Ovary (tissue), 9 donors: ENCODE measurements around the gene KCNJ10. TPM values are rescaled to one million over a fixed set of nuclear protein-coding genes. Genes with fewer than 3 reads are reported as not detected.

ENCODE experiments used
- DNase-seq, 5 donors: peaks; one replicate each; pipeline ENCODE4 v3.0.0-alpha.2; 2019 to 2020
- H3K27ac ChIP-seq, 2 donors: fragments of 200-600 bp; one replicate each; pipeline versions ENCODE4 v1.5.1 to v1.8.0; 2019 to 2022
- H3K27me3 ChIP-seq: fragments of 200-600 bp; one replicate; pipeline ENCODE4 v1.8.0; 2022
- H3K36me3 ChIP-seq: fragments of 200-600 bp; sonication (generic); one replicate; pipeline ENCODE4 v1.5.1; 2019
- H3K4me1 ChIP-seq: one replicate; pipeline ENCODE4 v1.8.1; 2013; ENCODE audit warnings: mild to moderate bottlenecking, moderate library complexity; ENCODE audit not compliant: insufficient read depth
- H3K4me3 ChIP-seq: fragments of 200-600 bp; sonication (generic); one replicate; pipeline ENCODE4 v1.5.1; 2017
- H3K9me3 ChIP-seq, 2 donors: fragments of 200-600 bp in 1 of 2; sonication (generic) in 1 of 2; one replicate each; pipeline versions ENCODE4 v1.5.1 to v1.8.1; 2013 to 2019; ENCODE audit warnings: mild to moderate bottlenecking in 1 of 2, moderate library complexity in 1 of 2
- EP300 ChIP-seq: sonication (generic); formaldehyde crosslinking; IDR thresholded peaks from one replicate; pipeline ENCODE4 v1.6.1; 2017; ENCODE audit warnings: antibody characterized with exemption
- POLR2A ChIP-seq: fragments of 450-650 bp; IDR thresholded peaks from one replicate; pipeline ENCODE4 v1.6.1; 2017; ENCODE audit warnings: antibody characterized with exemption, mild to moderate bottlenecking, moderate library complexity
- WGBS, 3 donors: extraction: QIAGEN DNeasy Blood & Tissue Kit in 1 of 3; methylation state at CpG; one replicate each; pipeline versions ENCODE4 v1.1.5 to v1.1.7; 2013 to 2017; 5-methylcytosine and 5-hydroxymethylcytosine counted together
- intact Hi-C, 4 donors: fragments of 100-400 bp; cut with DNase I; formaldehyde crosslinking; loops; one replicate each; pipeline versions ENCODE4 v1.11.0 to v1.15.1; 2022 to 2023
- polyA plus RNA-seq, 2 donors: library from polyadenylated mRNA; stranded (reverse); fragments of 200-250 nt in 1 of 2; fragments of 350-450 nt in 1 of 2; fragmentation: Illumina TruSeq in 1 of 2; extraction: RNeasy Lipid Tissue Mini Kit (QIAGEN cat#74804) in 1 of 2; gene quantifications; one replicate each; pipeline ENCODE4 v1.2.3, GENCODE V29; 2013 to 2014
- total RNA-seq, 7 donors: library from RNA; depleted of rRNA in 2 of 7; stranded (reverse); fragments of >200 nt in 2 of 7; fragmentation: NEBNext Ultra II Directional in 3 of 7; extraction: Animal tissue kit (Norgen Biotek cat#: 25700) in 3 of 7; gene quantifications; one replicate each; pipeline versions ENCODE4 v1.1.0 to v1.2.4, GENCODE V29; 2016 to 2023
- TF ChIP-seq, protein P1 (sequence below), 3 donors: fragments of 450-650 bp in 2 of 3; fragments of 200-600 bp in 1 of 3; IDR thresholded peaks; one replicate each; pipeline versions ENCODE4 v1.5.1 to v1.8.0; 2016 to 2022; ENCODE audit warnings: antibody characterized with exemption in 3 of 3, mild to moderate bottlenecking in 1 of 3
- donor health status: DM: no; HTN: no; CAD: no; lungs with moderate emphysema.
- donor health status: DM: no; HTN: no; CAD: no.
- donor health status: Bipolar disorder and iron deficiency.
- donor health status: DM: yes; HTN: yes; CAD: no.
- donor health status: DM: no; HTN: no; CAD: no.
- donor health status: DM: yes; HTN: yes; CAD: no.

The KCNJ10 gene
- total and polyA plus RNA-seq, 9 donors: 0.02 to 0.28 (median 0.17) TPM; not detected in 5

DNA sequence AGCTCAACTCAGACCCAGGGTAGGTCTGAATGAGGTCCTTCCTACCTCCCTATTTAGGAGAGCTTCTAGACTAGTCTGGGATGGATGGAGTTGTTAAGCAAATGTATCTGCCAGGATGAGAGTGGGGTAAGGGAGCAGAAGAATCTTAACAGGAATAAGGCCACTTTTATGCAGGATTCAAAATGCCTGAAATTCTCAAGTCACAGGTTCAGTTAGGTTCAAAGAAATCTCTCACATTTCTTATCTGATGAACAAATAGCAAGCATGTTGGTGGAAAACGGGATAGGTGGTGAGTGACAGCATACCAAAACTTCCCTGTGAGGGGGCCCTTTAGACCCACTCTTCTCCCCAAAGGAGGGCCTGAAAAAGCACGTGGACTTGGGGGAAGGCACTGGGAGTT is 118.9 kb downstream of the KCNJ10 start:
- no peak for TF ChIP-seq POLR2A
- no peak for TF ChIP-seq EP300
- TF ChIP-seq, protein P1, sequence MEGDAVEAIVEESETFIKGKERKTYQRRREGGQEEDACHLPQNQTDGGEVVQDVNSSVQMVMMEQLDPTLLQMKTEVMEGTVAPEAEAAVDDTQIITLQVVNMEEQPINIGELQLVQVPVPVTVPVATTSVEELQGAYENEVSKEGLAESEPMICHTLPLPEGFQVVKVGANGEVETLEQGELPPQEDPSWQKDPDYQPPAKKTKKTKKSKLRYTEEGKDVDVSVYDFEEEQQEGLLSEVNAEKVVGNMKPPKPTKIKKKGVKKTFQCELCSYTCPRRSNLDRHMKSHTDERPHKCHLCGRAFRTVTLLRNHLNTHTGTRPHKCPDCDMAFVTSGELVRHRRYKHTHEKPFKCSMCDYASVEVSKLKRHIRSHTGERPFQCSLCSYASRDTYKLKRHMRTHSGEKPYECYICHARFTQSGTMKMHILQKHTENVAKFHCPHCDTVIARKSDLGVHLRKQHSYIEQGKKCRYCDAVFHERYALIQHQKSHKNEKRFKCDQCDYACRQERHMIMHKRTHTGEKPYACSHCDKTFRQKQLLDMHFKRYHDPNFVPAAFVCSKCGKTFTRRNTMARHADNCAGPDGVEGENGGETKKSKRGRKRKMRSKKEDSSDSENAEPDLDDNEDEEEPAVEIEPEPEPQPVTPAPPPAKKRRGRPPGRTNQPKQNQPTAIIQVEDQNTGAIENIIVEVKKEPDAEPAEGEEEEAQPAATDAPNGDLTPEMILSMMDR (IDR thresholded peaks at IDR 0.05): no peak
- no peaks in the 10 kb centered on the region for H3K36me3 ChIP-seq
- WGBS, 3 donors: 46 to 53% (median 49%) methylated on average over 2 of the region's 2 CpGs
- intact Hi-C loops: loop anchor here in 1 of 4 donors (5.0 kb wide), 1 partner anchor 51 kb away; no protein-coding TSS in a partner anchor
- H3K4me1 ChIP-seq: no peaks in the 10 kb centered on the region
- no peak overlapping the region for H3K27ac ChIP-seq
- no peaks in the 10 kb centered on the region for H3K9me3 ChIP-seq
- H3K27me3 ChIP-seq: no peaks in the 10 kb centered on the region
- DNase-seq: no peak
- H3K4me3 ChIP-seq: no peak overlapping the region

DNA sequence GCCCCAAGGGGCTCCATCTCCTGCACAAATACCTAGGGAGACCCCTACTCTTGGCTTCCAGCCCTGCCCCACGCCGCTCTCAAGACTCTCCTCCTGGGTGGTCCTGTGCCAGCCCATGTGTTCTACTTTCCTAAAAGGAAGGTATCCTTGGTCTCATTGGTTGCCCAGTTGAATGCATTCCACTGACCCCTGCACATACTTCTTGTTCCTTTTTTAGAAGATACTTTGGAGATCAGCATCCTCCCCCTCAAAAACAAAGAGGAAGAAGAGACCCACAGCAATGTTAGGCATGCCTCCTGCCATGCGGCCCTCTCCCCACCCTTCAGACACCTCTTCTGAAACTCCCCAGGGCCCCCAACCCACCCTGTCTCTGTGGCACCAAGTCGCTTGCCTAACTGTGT is 120.0 kb downstream of the KCNJ10 start:
- intact Hi-C loops: loop anchor here in 2 of 4 donors (5.0 to 10.0 kb wide), 2 partner anchors 52 to 55 kb away; no protein-coding TSS in a partner anchor
- no peaks in the 10 kb centered on the region for H3K9me3 ChIP-seq
- no peak for DNase-seq
- H3K27ac ChIP-seq: no peak overlapping the region
- H3K27me3 ChIP-seq: no peaks in the 10 kb centered on the region
- H3K4me3 ChIP-seq: no peak overlapping the region
- no peaks in the 10 kb centered on the region for H3K4me1 ChIP-seq
- no peaks in the 10 kb centered on the region for H3K36me3 ChIP-seq
- TF ChIP-seq, protein P1 (IDR thresholded peaks at IDR 0.05): no peak
- TF ChIP-seq EP300: no peak
- no peak for TF ChIP-seq POLR2A
- 77 to 89% (median 87%) methylated on average over 4 of the region's 4 CpGs for WGBS, 3 donors

DNA sequence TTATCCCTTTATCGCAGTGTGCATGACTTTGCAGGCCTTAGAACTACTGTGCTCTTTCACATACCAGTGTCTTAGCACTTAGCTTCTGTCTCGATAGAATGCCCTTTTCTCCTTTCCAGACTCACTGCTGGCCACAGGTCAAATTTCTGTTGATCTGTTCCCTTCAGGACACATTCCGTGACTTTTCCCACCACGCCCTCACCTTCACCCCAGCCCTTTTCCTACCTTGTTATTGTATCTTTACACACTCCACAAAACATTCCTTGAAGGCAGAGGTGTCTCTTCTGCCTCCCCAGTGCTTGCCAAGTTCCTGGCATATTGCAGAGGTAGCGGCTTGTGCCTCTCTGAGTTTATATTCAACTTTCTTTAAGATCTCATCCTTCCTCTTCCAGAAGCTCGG is 120.8 kb downstream of the KCNJ10 start:
- 79 to 82% (median 80%) methylated on average over 6 of the region's 6 CpGs for WGBS, 3 donors
- Histone ChIP-seq H3K27me3 (no peaks in the 10 kb centered on the region), H3K9me3 (no peaks in the 10 kb centered on the region), H3K4me3 (no peak overlapping the region), H3K4me1 (no peaks in the 10 kb centered on the region), H3K36me3 (no peaks in the 10 kb centered on the region), H3K27ac (no peak overlapping the region)
- DNase-seq: no peak
- intact Hi-C loops: loop anchor here in 1 of 4 donors (10.0 kb wide), 1 partner anchor 56 kb away; no protein-coding TSS in a partner anchor
- TF ChIP-seq EP300 (no peak), POLR2A (no peak)
- TF ChIP-seq, protein P1 (IDR thresholded peaks at IDR 0.05): no peak

Other genes with a start within 250 kb of the KCNJ10 start
- 1 to 10 TPM in 3 of 7 donors, under 1 TPM in 4; 0.43 to 6.2 (median 0.72) TPM for gene SLAMF8, start 243.3 kb downstream of the KCNJ10 start, total RNA-seq
- gene SLAMF8, start 243.3 kb downstream of the KCNJ10 start, polyA plus RNA-seq: 1 to 10 TPM in 1 of 2 donors, under 1 TPM in 1; 0.73 to 8.4 TPM
- under 1 TPM in 5 of 7 donors, not detected in 2; 0.18 to 0.48 (median 0.23) TPM for gene VSIG8, start 207.5 kb downstream of the KCNJ10 start, total RNA-seq
- under 1 TPM in 1 of 2 donors, not detected in 1; 0.06 TPM for gene VSIG8, start 207.5 kb downstream of the KCNJ10 start, polyA plus RNA-seq
- 10 to 100 TPM in 1 of 7 donors, 1 to 10 TPM in 6; 1.1 to 16.7 (median 1.5) TPM for gene CFAP45, start 170.0 kb downstream of the KCNJ10 start, total RNA-seq
- under 1 TPM; 0.30 to 0.50 TPM for gene CFAP45, start 170.0 kb downstream of the KCNJ10 start, polyA plus RNA-seq
- gene TAGLN2, start 144.7 kb downstream of the KCNJ10 start, total RNA-seq: 100 to 1,000 TPM in 6 of 7 donors, 10 to 100 TPM in 1; 81.8 to 202 (median 149) TPM
- gene TAGLN2, start 144.7 kb downstream of the KCNJ10 start, polyA plus RNA-seq: 100 to 1,000 TPM; 174 to 266 TPM
- gene IGSF9, start 124.5 kb downstream of the KCNJ10 start, total RNA-seq: 10 to 100 TPM in 1 of 7 donors, 1 to 10 TPM in 5, under 1 TPM in 1; 0.83 to 14.0 (median 2.0) TPM
- under 1 TPM; 0.10 to 0.87 TPM for gene IGSF9, start 124.5 kb downstream of the KCNJ10 start, polyA plus RNA-seq
- gene SLAMF9, start 115.9 kb downstream of the KCNJ10 start, total RNA-seq: not detected
- not detected for gene SLAMF9, start 115.9 kb downstream of the KCNJ10 start, polyA plus RNA-seq
- gene PIGM, start 38.2 kb downstream of the KCNJ10 start, total RNA-seq: 1 to 10 TPM; 3.8 to 7.4 (median 5.9) TPM
- 1 to 10 TPM; 2.7 to 7.1 TPM for gene PIGM, start 38.2 kb downstream of the KCNJ10 start, polyA plus RNA-seq
- gene KCNJ9, start 11.4 kb upstream of the KCNJ10 start, total RNA-seq: not detected
- under 1 TPM in 1 of 2 donors, not detected in 1; 0.01 TPM for gene KCNJ9, start 11.4 kb upstream of the KCNJ10 start, polyA plus RNA-seq
- 10 to 100 TPM; 24.2 to 45.6 (median 34.2) TPM for gene IGSF8, start 28.5 kb upstream of the KCNJ10 start, total RNA-seq
- gene IGSF8, start 28.5 kb upstream of the KCNJ10 start, polyA plus RNA-seq: 10 to 100 TPM in 1 of 2 donors, 1 to 10 TPM in 1; 7.3 to 36.7 TPM
- gene ATP1A2, start 45.6 kb upstream of the KCNJ10 start, total RNA-seq: 10 to 100 TPM in 4 of 7 donors, 1 to 10 TPM in 3; 3.0 to 34.0 (median 15.0) TPM
- 10 to 100 TPM; 10.4 to 38.6 TPM for gene ATP1A2, start 45.6 kb upstream of the KCNJ10 start, polyA plus RNA-seq
- under 1 TPM in 1 of 7 donors, not detected in 6; 0.22 TPM for gene ATP1A4, start 81.4 kb upstream of the KCNJ10 start, total RNA-seq
- under 1 TPM in 1 of 2 donors, not detected in 1; 0.37 TPM for gene ATP1A4, start 81.4 kb upstream of the KCNJ10 start, polyA plus RNA-seq
- under 1 TPM in 4 of 7 donors, not detected in 3; 0.15 to 0.61 (median 0.43) TPM for gene CASQ1, start 120.4 kb upstream of the KCNJ10 start, total RNA-seq
- under 1 TPM; 0.06 to 0.92 TPM for gene CASQ1, start 120.4 kb upstream of the KCNJ10 start, polyA plus RNA-seq
- gene PEA15, start 135.2 kb upstream of the KCNJ10 start, total RNA-seq: 100 to 1,000 TPM in 5 of 7 donors, 10 to 100 TPM in 2; 38.4 to 137 (median 135) TPM
- 100 to 1,000 TPM; 137 to 530 TPM for gene PEA15, start 135.2 kb upstream of the KCNJ10 start, polyA plus RNA-seq
- 100 to 1,000 TPM in 5 of 7 donors, 10 to 100 TPM in 2; 85.2 to 133 (median 104) TPM for gene DCAF8, start 192.4 kb upstream of the KCNJ10 start, total RNA-seq
- gene DCAF8, start 192.4 kb upstream of the KCNJ10 start, polyA plus RNA-seq: 100 to 1,000 TPM in 1 of 2 donors, 10 to 100 TPM in 1; 99.0 to 147 TPM
- 10 to 100 TPM; 40.1 to 91.7 (median 70.6) TPM for gene PEX19, start 215.0 kb upstream of the KCNJ10 start, total RNA-seq
- 100 to 1,000 TPM in 1 of 2 donors, 10 to 100 TPM in 1; 38.9 to 139 TPM for gene PEX19, start 215.0 kb upstream of the KCNJ10 start, polyA plus RNA-seq